Neural progenitor cell (in vitro differentiated cells): ENCODE data around the gene ARL8A.

ENCODE experiments used
- CTCF ChIP-seq: fragments of 200-600 bp; sonication (generic); IDR thresholded peaks from 2 replicates; pipeline ENCODE4 v1.5.1; 2017; ENCODE audit warnings: antibody characterized with exemption, mild to moderate bottlenecking
- EZH2 ChIP-seq: fragments of 200-600 bp; sonication (generic); IDR thresholded peaks from 2 replicates; pipeline ENCODE4 v1.6.1; 2017; ENCODE audit warnings: antibody characterized with exemption, mild to moderate bottlenecking, moderate library complexity

GRCh38 chr1:202101184-202101583 is 43.4 kb downstream of the ARL8A start:
- peak; percentile 6 for TF ChIP-seq CTCF
- no peak for TF ChIP-seq EZH2
